Naive thymus-derived CD4-positive, alpha-beta T cell (primary cell): ENCODE data around the gene RPS15. TPM values are rescaled to one million over a fixed set of nuclear protein-coding genes. Genes with fewer than 3 reads are reported as not detected.
"Not testable (repeated sequence)": the region's sequence is repeated elsewhere in the genome, so short reads cannot be mapped to it uniquely, and the experiment has no call there.

Experiments
- ATAC-seq: fragments of 150-1000 bp; cut with Tn5 transposase; 2 replicates; pipeline ENCODE4 v1.10.0; 2021; ENCODE audit warnings: mild to moderate bottlenecking, moderate library complexity
- CTCF ChIA-PET: fragments of 350-600 bp; sonication (Branson Sonifier 250); formaldehyde crosslinking; loops from one replicate; lab custom pipeline; 2021; ENCODE audit warnings: antibody characterized with exemption; lab: Charles Lee
- POLR2A ChIA-PET: fragments of 350-600 bp; sonication (Branson Sonifier 250); formaldehyde crosslinking; loops from one replicate; lab custom pipeline; 2021; ENCODE audit warnings: antibody characterized with exemption, inconsistent platforms; lab: Charles Lee
- DNase-seq, 9 donors: peaks; one replicate each; pipeline versions ENCODE4 v3.0.0 to v3.0.0-alpha.2; 2020 to 2022; ENCODE audit warnings: mixed read lengths in 1 of 9
- H3K27ac ChIP-seq: one replicate; pipeline ENCODE4 v1.7.0; 2013; ENCODE audit warnings: mild to moderate bottlenecking, low read depth, low read length, moderate library complexity
- H3K27me3 ChIP-seq, 2 donors: one replicate each; pipeline ENCODE4 v1.7.0; 2013; ENCODE audit warnings: low read length in 2 of 2, mild to moderate bottlenecking in 2 of 2, moderate library complexity in 2 of 2; ENCODE audit not compliant: control insufficient read depth in 2 of 2, insufficient read depth in 2 of 2
- H3K36me3 ChIP-seq, 3 experiments: 1 replicate in 2 of 3; 2 replicates in 1 of 3; pipeline ENCODE4 v1.7.0; 2013; ENCODE audit warnings: low read length in 3 of 3, mild to moderate bottlenecking in 3 of 3, moderate library complexity in 1 of 3; ENCODE audit not compliant: insufficient read depth in 3 of 3, control insufficient read depth in 2 of 3
- H3K4me1 ChIP-seq, 2 donors: one replicate each; pipeline ENCODE4 v1.7.0; 2013; ENCODE audit warnings: low read length in 2 of 2, mild to moderate bottlenecking in 2 of 2, moderate library complexity in 1 of 2; ENCODE audit not compliant: control insufficient read depth in 2 of 2, insufficient read depth in 2 of 2
- H3K4me3 ChIP-seq: 2 replicates; pipeline ENCODE4 v1.7.0; 2013; ENCODE audit warnings: mild to moderate bottlenecking, low read length
- H3K9me3 ChIP-seq, 3 experiments: 1 replicate in 2 of 3; 2 replicates in 1 of 3; pipeline ENCODE4 v1.7.0; 2013; ENCODE audit warnings: low read length in 3 of 3; ENCODE audit not compliant: control insufficient read depth in 2 of 3
- H3K27ac Mint-ChIP-seq, 9 donors: one replicate each; pipeline ENCODE4 v1.8.0; 2020 to 2022; ENCODE audit warnings: mixed read lengths in 9 of 9, mild to moderate bottlenecking in 8 of 9, moderate library complexity in 5 of 9, inconsistent platforms in 2 of 9
- H3K27me3 Mint-ChIP-seq, 5 donors: one replicate each; pipeline ENCODE4 v1.8.0; 2021 to 2022; ENCODE audit warnings: mixed read lengths in 5 of 5, mild to moderate bottlenecking in 1 of 5
- H3K36me3 Mint-ChIP-seq, 5 donors: one replicate each; pipeline ENCODE4 v1.8.0; 2020 to 2022; ENCODE audit warnings: mixed read lengths in 5 of 5, mild to moderate bottlenecking in 3 of 5, inconsistent platforms in 1 of 5
- H3K4me1 Mint-ChIP-seq, 7 donors: one replicate each; pipeline ENCODE4 v1.8.0; 2020 to 2022; ENCODE audit warnings: mixed read lengths in 7 of 7, mild to moderate bottlenecking in 3 of 7, inconsistent platforms in 1 of 7
- H3K4me3 Mint-ChIP-seq, 10 donors: one replicate each; pipeline ENCODE4 v1.8.0; 2020 to 2022; ENCODE audit warnings: mild to moderate bottlenecking in 10 of 10, mixed read lengths in 10 of 10, moderate library complexity in 6 of 10, inconsistent platforms in 2 of 10
- H3K9me3 Mint-ChIP-seq, 11 donors: one replicate each; pipeline ENCODE4 v1.8.0; 2020 to 2022; ENCODE audit warnings: mixed read lengths in 11 of 11, mild to moderate bottlenecking in 4 of 11, inconsistent platforms in 1 of 11, moderate library complexity in 1 of 11
- intact Hi-C, 2 donors: fragments of 100-400 bp; cut with micrococcal nuclease; formaldehyde crosslinking; loops; one replicate each; pipeline ENCODE4 v1.15.1; 2023
- polyA plus RNA-seq, 2 donors: library from polyadenylated mRNA; unstranded; fragments of 300-500 nt; fragmentation: Illumina TruSeq; gene quantifications; one replicate each; pipeline ENCODE4 v1.2.3, GENCODE V29; 2021
- total RNA-seq, 6 experiments: library from RNA in 5 of 6; stranded (reverse) in 5 of 6; gene quantifications; 1 replicate in 5 of 6; 2 replicates in 1 of 6; pipeline ENCODE4 v1.2.3 and lab custom pipeline; 2021 to 2026

RPS15 gene
- total and polyA plus RNA-seq, 7 experiments from 2014 or later, result 1,300 to 3,761 (median 2,017) TPM

- POLR2A ChIA-PET, result interaction anchor here (0.7 to 1.1 kb wide), 2 partner anchors 8 to 14 kb away, joined by 3 to 4 read pairs; partner anchors contain the start of genes PCSK4 and REEP6
- Mint-ChIP-seq H3K4me1 (peaks cover 11 to 32% (median 18%) of the 10 kb centered on the region in 7 donors), H3K4me3 (peak overlapping the region; percentile 29 to 98 (median 50))
- ATAC-seq, H3K27ac Mint-ChIP-seq, H3K27ac ChIP-seq, H3K9me3 ChIP-seq, H3K27me3 Mint-ChIP-seq, H3K9me3 Mint-ChIP-seq, H3K4me3 ChIP-seq, DNase-seq, H3K27me3 ChIP-seq, intact Hi-C loops, H3K36me3 Mint-ChIP-seq, CTCF ChIA-PET: not testable (repeated sequence)
- H3K36me3 ChIP-seq, result peaks cover 0 to 26% (median 0%) of the 10 kb centered on the region in 3 experiments
- H3K4me1 ChIP-seq, result peaks cover 6 to 12% of the 10 kb centered on the region in 2 donors
Measured at GRCh38 chr19:1477056-1477455, 38.9 kb downstream of the RPS15 start.

- Histone ChIP-seq H3K27me3 (no peaks in the 10 kb centered on the region), H3K4me3 (peak within 1 kb of the TSS; percentile 82), H3K36me3 (peaks cover 0 to 25% (median 0%) of the 10 kb centered on the region in 3 experiments), H3K9me3 (no peaks in the 10 kb centered on the region), H3K4me1 (peaks cover 6 to 12% of the 10 kb centered on the region in 2 donors), H3K27ac (peak within 1 kb of the TSS; percentile 86)
- DNase-seq, result peak; percentile 81 to 94 (median 88)
- Mint-ChIP-seq H3K4me3 (peak within 1 kb of the TSS; percentile 96 to 100 (median 98)), H3K36me3 (peaks cover 0 to 8% (median 4%) of the 10 kb centered on the region in 5 donors), H3K27ac (peak within 1 kb of the TSS; percentile 94 to 98 (median 96)), H3K9me3 (no peaks in the 10 kb centered on the region), H3K27me3 (peaks cover 0 to 3% (median 0%) of the 10 kb centered on the region in 5 donors), H3K4me1 (peaks cover 11 to 24% (median 15%) of the 10 kb centered on the region in 7 donors)
- ChIA-PET CTCF (no interaction called here), POLR2A (interaction anchor here (1.1 to 1.6 kb wide), 2 partner anchors 8 to 10 kb away, joined by 3 to 5 read pairs; no protein-coding TSS in a partner anchor)
- intact Hi-C loops, result loop anchor here (1.0 to 2.0 kb wide), 7 partner anchors 9 to 96 kb away; partner anchors contain the start of genes PCSK4 (in 2 of the 2), RPS15 (in 2 of the 2), DAZAP1 (in 1 of the 2) and NDUFS7 (in 1 of the 2)
- peak; percentile 98 for ATAC-seq
Measured at GRCh38 chr19:1478934-1479707, 40.9 kb downstream of the RPS15 start, which contains the start of gene C19orf25. C19orf25 (minus strand) TSS chr19:1479215; CDS start chr19:1478903, 312 bp downstream.

- Histone ChIP-seq H3K4me3 (no peak overlapping the region), H3K27ac (no peak overlapping the region), H3K4me1 (peaks cover 6 to 12% of the 10 kb centered on the region in 2 donors), H3K9me3 (no peaks in the 10 kb centered on the region), H3K27me3 (no peaks in the 10 kb centered on the region), H3K36me3 (peaks cover 0 to 3% (median 0%) of the 10 kb centered on the region in 3 experiments)
- Mint-ChIP-seq H3K36me3 (peaks cover 0 to 8% (median 4%) of the 10 kb centered on the region in 5 donors), H3K27ac (no peak overlapping the region), H3K4me1 (peaks cover 11 to 22% (median 15%) of the 10 kb centered on the region in 7 donors), H3K9me3 (no peaks in the 10 kb centered on the region), H3K27me3 (peaks cover 0 to 3% (median 0%) of the 10 kb centered on the region in 5 donors), H3K4me3 (no peak overlapping the region)
- DNase-seq (no peak), ATAC-seq (no peak)
- POLR2A ChIA-PET, result no interaction called here
- intact Hi-C loops, result no loop called here
- CTCF ChIA-PET, result no interaction called here
Measured at GRCh38 chr19:1481224-1481892, 43.2 kb downstream of the RPS15 start.

GRCh38 chr19:1481893-1482360 lies 43.7 kb downstream of the RPS15 start:
- DNase-seq, result no peak
- POLR2A ChIA-PET, result no interaction called here

GRCh38 chr19:1482361-1483130 lies 44.4 kb downstream of the RPS15 start:
- H3K36me3 Mint-ChIP-seq, result peaks cover 0 to 5% (median 4%) of the 10 kb centered on the region in 5 donors
- peaks cover 6 to 8% of the 10 kb centered on the region in 2 donors for H3K4me1 ChIP-seq
- ChIA-PET POLR2A (no interaction called here), CTCF (no interaction called here)
- no peak overlapping the region for H3K4me3 Mint-ChIP-seq
- no peaks in the 10 kb centered on the region for H3K9me3 Mint-ChIP-seq
- no peaks in the 10 kb centered on the region for H3K27me3 ChIP-seq
- peaks cover 0 to 3% (median 0%) of the 10 kb centered on the region in 5 donors for H3K27me3 Mint-ChIP-seq
- no peaks in the 10 kb centered on the region for H3K36me3 ChIP-seq
- ATAC-seq, result no peak
- H3K9me3 ChIP-seq, result no peaks in the 10 kb centered on the region
- no peak overlapping the region for H3K27ac Mint-ChIP-seq
- DNase-seq, result no peak
- H3K4me1 Mint-ChIP-seq, result peaks cover 4 to 14% (median 10%) of the 10 kb centered on the region in 7 donors
- no peak overlapping the region for H3K4me3 ChIP-seq
- H3K27ac ChIP-seq, result no peak overlapping the region
- intact Hi-C loops, result no loop called here

More at GRCh38 chr19:1481893-1482360, 43.7 kb downstream of the RPS15 start:
- Mint-ChIP-seq H3K4me3 (no peak overlapping the region), H3K36me3 (peaks cover 0 to 8% (median 4%) of the 10 kb centered on the region in 5 donors), H3K27ac (no peak overlapping the region), H3K9me3 (no peaks in the 10 kb centered on the region), H3K27me3 (peaks cover 0 to 3% (median 0%) of the 10 kb centered on the region in 5 donors), H3K4me1 (peaks cover 10 to 20% (median 15%) of the 10 kb centered on the region in 7 donors)
- H3K27me3 ChIP-seq, result no peaks in the 10 kb centered on the region
- intact Hi-C loops, result no loop called here
- H3K36me3 ChIP-seq, result no peaks in the 10 kb centered on the region
- no peak overlapping the region for H3K4me3 ChIP-seq
- CTCF ChIA-PET, result no interaction called here
- no peak for ATAC-seq
- no peaks in the 10 kb centered on the region for H3K9me3 ChIP-seq
- no peak overlapping the region for H3K27ac ChIP-seq
- peaks cover 6 to 12% of the 10 kb centered on the region in 2 donors for H3K4me1 ChIP-seq
